VCaP (cell line): Measurements from ENCODE around the gene ZBTB7C.
A peak's percentile ranks its signal among the peaks of the same experiment; 100 is the strongest.

ENCODE experiments used
- H3K27ac ChIP-seq: fragments of 450-650 bp; 2 replicates; pipeline ENCODE4 v1.5.1; 2017
- TF ChIP-seq, protein P1 (sequence below): fragments of 450-650 bp; conservative IDR thresholded peaks from 2 replicates; pipeline ENCODE4 v1.5.1; 2017; ENCODE audit warnings: mild to moderate bottlenecking, moderate library complexity

Gene ZBTB7C

DNA sequence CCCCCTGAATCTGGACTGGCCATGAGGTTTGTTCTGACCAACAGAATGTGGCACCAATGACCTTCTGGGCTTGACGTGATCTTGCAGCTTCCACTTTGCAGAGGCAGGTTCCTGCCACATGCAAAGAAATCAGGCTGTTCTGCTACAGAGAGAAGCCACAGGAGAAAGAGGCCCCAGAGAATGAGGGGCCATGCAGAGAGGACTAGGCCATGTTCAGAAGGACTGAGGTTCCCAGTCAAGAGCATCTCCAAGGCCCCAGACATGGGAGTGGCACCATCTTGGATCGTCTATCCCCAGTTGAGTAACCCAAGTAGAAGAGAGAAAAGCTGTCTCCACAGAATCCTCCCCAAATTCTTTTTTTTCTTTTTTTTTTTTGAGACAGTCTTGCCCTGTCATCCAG is 131.1 kb downstream of the ZBTB7C start:
- H3K27ac ChIP-seq, result no peak overlapping the region
- TF ChIP-seq, protein P1, sequence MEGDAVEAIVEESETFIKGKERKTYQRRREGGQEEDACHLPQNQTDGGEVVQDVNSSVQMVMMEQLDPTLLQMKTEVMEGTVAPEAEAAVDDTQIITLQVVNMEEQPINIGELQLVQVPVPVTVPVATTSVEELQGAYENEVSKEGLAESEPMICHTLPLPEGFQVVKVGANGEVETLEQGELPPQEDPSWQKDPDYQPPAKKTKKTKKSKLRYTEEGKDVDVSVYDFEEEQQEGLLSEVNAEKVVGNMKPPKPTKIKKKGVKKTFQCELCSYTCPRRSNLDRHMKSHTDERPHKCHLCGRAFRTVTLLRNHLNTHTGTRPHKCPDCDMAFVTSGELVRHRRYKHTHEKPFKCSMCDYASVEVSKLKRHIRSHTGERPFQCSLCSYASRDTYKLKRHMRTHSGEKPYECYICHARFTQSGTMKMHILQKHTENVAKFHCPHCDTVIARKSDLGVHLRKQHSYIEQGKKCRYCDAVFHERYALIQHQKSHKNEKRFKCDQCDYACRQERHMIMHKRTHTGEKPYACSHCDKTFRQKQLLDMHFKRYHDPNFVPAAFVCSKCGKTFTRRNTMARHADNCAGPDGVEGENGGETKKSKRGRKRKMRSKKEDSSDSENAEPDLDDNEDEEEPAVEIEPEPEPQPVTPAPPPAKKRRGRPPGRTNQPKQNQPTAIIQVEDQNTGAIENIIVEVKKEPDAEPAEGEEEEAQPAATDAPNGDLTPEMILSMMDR, result no peak

DNA sequence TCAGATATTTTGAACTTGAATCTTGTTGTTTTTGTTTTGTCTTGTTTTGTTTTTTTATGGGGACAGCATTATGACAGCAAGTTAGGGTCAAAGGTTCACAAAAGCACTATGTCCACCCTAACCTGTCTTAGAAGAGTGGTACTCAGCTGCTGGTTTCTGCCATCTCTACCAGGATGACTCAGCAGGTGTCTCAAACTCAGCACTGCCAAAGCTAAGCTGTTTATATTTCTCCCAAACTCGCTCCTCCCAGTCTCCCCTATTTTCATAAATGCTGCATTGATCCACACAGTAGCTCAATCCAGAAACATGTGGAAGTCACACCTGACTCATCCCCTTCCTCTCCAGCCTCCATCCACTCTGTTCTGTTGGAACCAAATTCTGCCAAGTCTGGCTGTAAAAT is 134.9 kb downstream of the ZBTB7C start:
- TF ChIP-seq, protein P1, result no peak
- H3K27ac ChIP-seq, result no peak overlapping the region

DNA sequence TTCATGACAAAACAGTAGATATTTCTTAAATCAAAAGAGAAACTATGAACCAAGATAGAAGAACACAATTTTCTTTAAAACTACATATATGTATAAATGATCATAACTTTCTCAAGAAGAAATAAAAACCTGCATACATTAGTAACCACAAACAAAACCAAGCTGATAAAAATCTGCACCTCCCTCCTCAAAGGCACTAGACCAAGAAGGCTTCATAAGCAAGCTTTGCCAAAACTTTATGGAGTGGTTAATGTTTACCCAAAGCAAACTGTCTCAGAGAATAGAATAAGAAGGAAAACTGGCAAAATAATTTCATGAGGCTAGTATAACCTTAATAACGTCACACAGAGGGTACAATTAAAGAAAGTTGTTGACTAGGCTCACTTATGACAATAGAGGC is 138.3 kb downstream of the ZBTB7C start:
- TF ChIP-seq, protein P1, result no peak
- peak overlapping the region; percentile 65 for H3K27ac ChIP-seq

DNA sequence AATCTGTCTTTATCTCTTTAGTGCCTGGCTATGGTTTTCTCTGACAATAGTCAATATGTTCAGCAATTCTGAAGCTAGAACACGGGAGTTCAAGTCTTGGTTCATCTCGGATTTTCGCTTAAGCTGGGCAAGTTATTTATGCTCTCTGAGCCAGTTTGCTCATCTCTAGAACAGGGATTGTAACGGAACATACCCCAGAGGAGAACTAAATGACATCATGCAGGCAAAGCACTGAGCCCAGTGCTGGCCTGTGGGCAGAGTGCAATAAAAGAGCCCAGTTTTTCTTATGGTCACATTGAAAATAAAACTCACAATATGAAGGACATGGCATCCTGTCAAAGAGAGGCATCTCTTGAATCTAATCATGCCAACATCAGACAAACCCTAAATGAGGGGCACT is 143.9 kb downstream of the ZBTB7C start:
- H3K27ac ChIP-seq, result no peak overlapping the region
- TF ChIP-seq, protein P1, result no peak

DNA sequence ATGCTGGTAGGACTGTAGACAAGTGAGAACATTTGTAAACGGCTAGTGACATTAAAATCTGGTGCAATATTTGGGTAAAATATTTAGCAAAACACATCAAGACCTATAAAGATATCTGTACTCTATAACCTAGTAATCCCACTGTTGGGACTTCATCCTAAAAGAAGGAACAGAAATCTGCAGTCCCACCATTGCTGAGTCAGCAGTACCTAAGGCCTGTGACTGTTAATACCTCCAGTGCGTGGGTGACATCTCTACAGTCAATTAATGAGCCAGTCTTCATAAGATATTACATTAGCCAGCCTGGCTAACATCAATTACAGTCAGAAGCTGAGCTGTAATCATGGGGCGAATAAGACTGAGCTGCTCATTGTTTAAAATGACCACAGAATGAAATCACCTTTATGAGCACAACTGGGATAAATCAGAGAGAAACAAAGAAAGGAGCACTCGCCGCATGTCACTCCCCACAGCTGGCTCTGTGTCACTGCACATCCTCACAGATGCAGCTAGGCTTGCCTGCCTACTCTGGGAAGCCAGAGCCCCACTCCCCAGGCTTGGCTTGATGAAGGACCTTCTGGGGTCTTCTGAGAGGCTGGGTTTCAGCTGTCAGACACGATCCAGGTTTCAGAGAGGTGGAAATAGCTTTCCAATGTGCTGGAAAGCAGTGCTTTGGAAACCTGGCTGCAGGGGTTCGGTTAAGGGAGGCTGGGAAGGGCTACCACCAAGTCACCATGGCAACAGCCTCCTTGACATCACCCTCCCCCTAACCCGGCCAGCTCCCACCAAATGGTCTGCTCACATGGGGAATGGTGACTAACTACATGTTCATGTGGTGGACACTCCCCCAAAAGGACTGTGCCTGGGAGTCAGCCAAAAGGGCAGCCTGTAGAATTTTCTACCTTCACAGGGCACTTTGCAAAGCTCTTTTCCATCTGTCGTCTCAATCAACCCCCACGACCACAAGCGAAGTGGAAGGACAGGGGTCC is 145.0 kb downstream of the ZBTB7C start:
- H3K27ac ChIP-seq, result no peak overlapping the region
- TF ChIP-seq, protein P1, result no peak

DNA sequence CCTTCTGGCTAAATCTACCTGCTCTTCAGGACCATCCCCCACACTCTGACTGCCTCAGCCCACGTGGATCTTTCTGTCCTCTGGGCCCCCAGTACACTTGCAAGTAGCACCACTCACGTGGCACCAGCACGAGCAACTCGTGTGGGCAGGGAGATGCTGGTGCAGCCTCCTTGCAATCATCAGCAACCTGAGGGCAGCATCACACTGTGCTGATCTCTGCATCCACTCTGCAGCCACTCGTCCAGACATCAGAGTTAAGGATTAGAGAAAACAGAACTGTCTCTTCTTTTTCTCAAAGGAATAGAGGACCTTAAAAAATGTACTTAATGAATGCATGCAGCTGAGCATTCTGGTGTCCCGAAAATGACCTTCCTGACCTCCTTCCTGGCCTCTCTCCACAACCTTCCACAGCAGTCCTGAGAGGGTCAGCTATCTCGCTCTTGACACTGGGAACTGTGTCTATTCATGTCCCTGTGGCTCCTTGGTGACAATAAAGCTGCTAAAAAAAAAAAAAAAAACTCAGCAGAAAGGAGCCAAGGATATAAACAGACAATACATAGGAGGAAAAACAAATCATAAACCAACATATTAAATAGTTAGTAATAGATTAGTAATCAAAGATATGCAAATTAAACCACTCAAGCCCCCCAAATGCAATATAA is 145.9 kb downstream of the ZBTB7C start:
- H3K27ac ChIP-seq, result no peak overlapping the region
- TF ChIP-seq, protein P1, result no peak

DNA sequence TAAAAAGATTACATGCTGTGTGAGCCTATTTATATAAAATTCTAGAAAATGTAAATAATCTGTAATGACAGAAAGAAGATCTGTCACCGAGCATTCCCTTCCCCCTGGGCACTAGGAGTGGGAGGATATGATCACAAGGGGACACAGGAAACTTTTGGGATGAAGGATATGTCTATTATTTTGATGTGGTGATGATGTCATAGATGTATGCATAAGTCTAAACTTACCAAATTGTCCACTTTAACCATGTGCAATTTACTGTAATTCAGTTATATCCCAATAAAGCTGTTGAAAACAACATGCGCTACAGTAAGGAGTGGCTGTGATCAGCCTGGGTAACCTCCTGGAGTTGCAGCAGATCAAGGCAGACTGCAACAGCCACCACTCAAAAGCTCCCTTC is 148.9 kb downstream of the ZBTB7C start:
- TF ChIP-seq, protein P1, result no peak
- H3K27ac ChIP-seq, result no peak overlapping the region
